Lower leg skin (tissue), 4 donors: Measurements from ENCODE around the gene FBXO11. TPM values are rescaled to one million over a fixed set of nuclear protein-coding genes. Genes with fewer than 3 reads are reported as not detected.

Experiments used
- DNase-seq, 2 donors: peaks; one replicate each; pipeline ENCODE4 v3.0.0-alpha.2; 2019; ENCODE audit warnings: low spot score in 2 of 2
- H3K4me3 ChIP-seq: fragments of 200-600 bp; sonication (generic); 2 replicates; pipeline ENCODE4 v1.5.1; 2017; ENCODE audit warnings: mild to moderate bottlenecking, low read depth; ENCODE audit not compliant: poor library complexity, severe bottlenecking
- POLR2A ChIP-seq, 2 donors: fragments of 450-650 bp; IDR thresholded peaks; one replicate each; pipeline ENCODE4 v1.6.1; 2016 to 2017; ENCODE audit warnings: antibody characterized with exemption in 2 of 2, mild to moderate bottlenecking in 1 of 2, moderate library complexity in 1 of 2
- WGBS, 2 donors: methylation state at CpG; one replicate each; pipeline ENCODE4 v1.1.5; 2018; 5-methylcytosine and 5-hydroxymethylcytosine counted together
- intact Hi-C: fragments of 100-400 bp; cut with DNase I; formaldehyde crosslinking; loops from one replicate; pipeline ENCODE4 v1.15.0; 2023; ENCODE audit warnings: low total_unique reads
- total RNA-seq, 4 donors: library from RNA; depleted of rRNA; stranded (reverse); fragments of >200 nt; gene quantifications; one replicate each; pipeline ENCODE4 v1.1.0, GENCODE V29; 2016
- TF ChIP-seq, protein P1 (sequence below), 3 donors: fragments of 450-650 bp; IDR thresholded peaks; one replicate each; pipeline ENCODE4 v1.5.1; 2016; ENCODE audit warnings: antibody characterized with exemption in 3 of 3, mild to moderate bottlenecking in 3 of 3, moderate library complexity in 2 of 3

The FBXO11 gene
- total RNA-seq, 4 donors from 2014 or later, result 32.7 to 43.1 (median 39.3) TPM

DNA sequence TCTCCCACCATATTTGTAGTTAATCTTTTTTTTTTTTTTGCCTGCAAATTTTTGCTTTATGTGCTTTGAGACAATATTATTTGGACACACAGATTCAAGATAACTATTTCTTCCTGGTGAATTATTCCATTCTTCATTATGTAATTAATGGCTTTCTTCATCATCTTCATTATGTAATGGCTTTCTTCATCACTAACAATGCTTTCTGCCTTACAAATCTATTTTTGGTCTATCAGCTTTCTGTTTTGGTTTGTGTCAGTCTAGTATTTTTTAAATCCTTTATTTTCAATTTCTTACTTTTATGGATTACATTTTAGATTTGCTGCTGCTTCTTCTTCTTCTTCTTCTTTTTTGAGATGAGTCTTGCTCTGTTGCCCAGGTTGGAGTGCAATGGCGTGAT lies 62.9 kb downstream of the FBXO11 start:
- 100% methylated on average over 1 of the region's 1 CpG for WGBS, 2 donors
- H3K4me3 ChIP-seq, result no peak overlapping the region
- intact Hi-C loops, result no loop called here
- DNase-seq, result no peak
- no peak for TF ChIP-seq POLR2A (IDR thresholded peaks at IDR 0.05)
- TF ChIP-seq, protein P1, sequence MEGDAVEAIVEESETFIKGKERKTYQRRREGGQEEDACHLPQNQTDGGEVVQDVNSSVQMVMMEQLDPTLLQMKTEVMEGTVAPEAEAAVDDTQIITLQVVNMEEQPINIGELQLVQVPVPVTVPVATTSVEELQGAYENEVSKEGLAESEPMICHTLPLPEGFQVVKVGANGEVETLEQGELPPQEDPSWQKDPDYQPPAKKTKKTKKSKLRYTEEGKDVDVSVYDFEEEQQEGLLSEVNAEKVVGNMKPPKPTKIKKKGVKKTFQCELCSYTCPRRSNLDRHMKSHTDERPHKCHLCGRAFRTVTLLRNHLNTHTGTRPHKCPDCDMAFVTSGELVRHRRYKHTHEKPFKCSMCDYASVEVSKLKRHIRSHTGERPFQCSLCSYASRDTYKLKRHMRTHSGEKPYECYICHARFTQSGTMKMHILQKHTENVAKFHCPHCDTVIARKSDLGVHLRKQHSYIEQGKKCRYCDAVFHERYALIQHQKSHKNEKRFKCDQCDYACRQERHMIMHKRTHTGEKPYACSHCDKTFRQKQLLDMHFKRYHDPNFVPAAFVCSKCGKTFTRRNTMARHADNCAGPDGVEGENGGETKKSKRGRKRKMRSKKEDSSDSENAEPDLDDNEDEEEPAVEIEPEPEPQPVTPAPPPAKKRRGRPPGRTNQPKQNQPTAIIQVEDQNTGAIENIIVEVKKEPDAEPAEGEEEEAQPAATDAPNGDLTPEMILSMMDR (IDR thresholded peaks at IDR 0.05), result no peak

DNA sequence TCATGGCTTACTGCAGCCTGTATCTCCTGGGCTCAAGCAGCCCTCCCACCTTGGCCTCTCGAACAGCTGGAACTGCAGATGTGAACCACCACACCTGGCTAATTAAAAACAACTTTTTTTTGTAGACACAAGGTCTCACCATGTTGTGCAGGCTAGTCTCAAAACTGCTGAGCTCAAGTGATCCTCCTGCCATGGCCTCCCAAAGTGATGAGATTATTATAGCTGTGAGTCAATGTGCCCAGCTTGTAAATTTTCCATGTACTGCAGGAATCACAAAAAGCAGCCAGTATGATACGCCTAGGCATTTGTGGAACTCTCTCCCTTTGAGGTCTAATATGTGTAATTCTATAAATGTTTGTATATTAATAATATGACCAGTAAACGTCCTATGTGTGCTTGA lies 63.5 kb downstream of the FBXO11 start:
- no peak overlapping the region for H3K4me3 ChIP-seq
- 78 to 82% methylated on average over 3 of the region's 3 CpGs for WGBS, 2 donors
- TF ChIP-seq, protein P1 (IDR thresholded peaks at IDR 0.05), result no peak
- no peak for TF ChIP-seq POLR2A (IDR thresholded peaks at IDR 0.05)
- intact Hi-C loops, result no loop called here
- no peak for DNase-seq

DNA sequence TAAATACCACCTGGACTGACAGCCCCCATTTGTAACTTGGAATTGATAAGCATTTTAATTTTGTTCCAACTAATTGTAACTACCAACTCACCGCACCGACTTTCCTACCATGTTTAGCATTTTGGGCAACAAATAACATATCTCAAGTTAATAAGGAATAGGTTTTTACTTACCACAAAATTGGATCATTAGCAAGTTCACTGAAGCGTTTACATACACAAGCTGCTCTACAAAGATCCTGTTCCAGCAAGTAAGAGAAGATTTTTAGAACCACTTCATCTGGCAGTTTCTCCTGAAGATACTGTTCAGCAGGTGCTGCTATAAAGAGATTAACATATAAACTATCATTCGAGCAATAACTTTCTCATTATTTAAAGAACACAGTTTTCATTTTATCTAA lies 67.6 kb downstream of the FBXO11 start:
- TF ChIP-seq, protein P1 (IDR thresholded peaks at IDR 0.05), result no peak
- TF ChIP-seq POLR2A (IDR thresholded peaks at IDR 0.05), result no peak
- no peak for DNase-seq
- intact Hi-C loops, result no loop called here
- H3K4me3 ChIP-seq, result no peak overlapping the region
- 72 to 83% methylated on average over 4 of the region's 4 CpGs for WGBS, 2 donors

DNA sequence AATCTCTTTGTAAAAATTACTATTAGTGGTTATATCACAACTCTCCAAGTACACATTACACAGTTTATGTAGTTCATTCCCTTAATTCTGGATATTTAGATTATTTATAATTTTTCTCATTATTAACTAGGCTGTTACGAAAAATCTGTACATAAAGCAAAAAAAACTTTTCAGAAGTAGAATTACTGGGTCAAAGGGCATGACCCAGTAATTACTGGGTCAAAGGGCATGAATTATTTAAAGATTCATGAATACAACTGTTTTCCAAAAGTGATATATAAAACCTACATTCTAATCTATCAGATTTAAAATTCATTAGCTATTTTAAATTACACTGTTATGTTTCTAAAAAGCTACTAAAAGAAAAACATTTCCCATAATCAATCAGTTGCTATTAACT lies 68.0 kb downstream of the FBXO11 start:
- no peak for DNase-seq
- 88 to 99% methylated on average over 1 of the region's 1 CpG for WGBS, 2 donors

DNA sequence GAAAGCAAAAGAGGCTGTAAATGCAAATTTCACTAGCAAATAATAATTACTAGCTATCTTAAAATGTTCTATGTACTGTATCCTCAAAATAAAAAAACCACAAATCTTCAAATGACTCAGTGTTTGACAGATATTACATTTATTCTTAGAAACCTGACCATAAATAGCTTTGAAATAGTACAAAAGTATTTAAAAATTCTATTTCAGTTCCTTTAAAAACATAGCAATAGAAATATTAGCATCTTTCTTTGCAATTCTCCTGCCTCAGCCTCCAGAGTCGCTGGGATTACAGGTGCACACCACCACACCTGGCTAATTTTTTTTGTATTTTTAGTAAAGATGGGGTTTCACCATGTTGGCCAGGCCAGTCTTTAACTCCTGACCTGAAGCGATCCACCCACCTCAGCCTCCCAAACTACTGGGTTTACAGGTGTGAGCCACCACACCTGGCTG lies 72.8 kb downstream of the FBXO11 start:
- whole genome bisulfite sequencing, 2 donors, result 96 to 99% methylated on average over 2 of the region's 2 CpGs
- intact Hi-C loops, result no loop called here
- no peak for DNase-seq
- no peak overlapping the region for H3K4me3 ChIP-seq
- no peak for TF ChIP-seq POLR2A (IDR thresholded peaks at IDR 0.05)
- TF ChIP-seq, protein P1 (IDR thresholded peaks at IDR 0.05), result no peak

More for the DNA sequence above, 68.0 kb downstream of the FBXO11 start:
- TF ChIP-seq POLR2A (IDR thresholded peaks at IDR 0.05), result no peak
- TF ChIP-seq, protein P1 (IDR thresholded peaks at IDR 0.05), result no peak
- no peak overlapping the region for H3K4me3 ChIP-seq
- intact Hi-C loops, result no loop called here

DNA sequence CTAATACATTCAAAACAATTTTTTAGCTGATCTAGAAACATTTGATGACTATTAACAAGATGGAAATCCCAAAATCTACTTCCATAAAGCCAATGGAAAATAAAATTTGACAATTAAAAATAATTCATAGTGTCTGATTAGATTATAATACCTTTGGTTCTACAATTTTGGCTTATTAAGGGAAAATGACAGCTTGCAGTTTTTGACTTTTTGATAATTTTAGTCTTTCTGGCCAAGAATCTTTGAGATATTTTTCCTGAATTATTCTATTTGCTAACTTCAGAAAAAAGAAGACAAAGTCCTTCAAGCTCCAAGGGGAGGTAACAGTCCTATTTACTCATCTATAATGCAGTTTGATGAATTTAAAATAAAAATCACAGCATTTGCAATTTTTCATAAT lies 83.8 kb downstream of the FBXO11 start:
- intact Hi-C loops, result no loop called here
- TF ChIP-seq POLR2A (IDR thresholded peaks at IDR 0.05), result no peak
- no peak overlapping the region for H3K4me3 ChIP-seq
- no peak for DNase-seq
